PC-3 (cell line): ENCODE measurements around the gene ALOXE3. TPM values are rescaled to one million over a fixed set of nuclear protein-coding genes. Genes with fewer than 3 reads are reported as not detected.

ENCODE experiments used
- ATAC-seq: fragments of 200-7000 bp; cut with Tn5 transposase; 2 replicates; pipeline ENCODE4 v1.9.1; 2020; ENCODE audit warnings: mild to moderate bottlenecking, moderate library complexity
- BruUV-seq: library from RNA; stranded (reverse); fragments of 400-500 nt; replicated peaks from 2 replicates; lab custom pipeline; 2021; lab: Mats Ljungman, UMichigan
- CTCF ChIA-PET: fragments of 300-600 bp; sonication (Branson Sonifier 250); formaldehyde crosslinking; loops from one replicate; lab custom pipeline; 2022; ENCODE audit warnings: antibody characterized with exemption; lab: Charles Lee
- POLR2A ChIA-PET: fragments of 300-600 bp; sonication (Branson Sonifier 250); formaldehyde crosslinking; loops from one replicate; lab custom pipeline; 2022; ENCODE audit warnings: antibody characterized with exemption; ENCODE audit not compliant: unreplicated experiment; lab: Charles Lee
- DNase-seq: peaks from one replicate; pipeline ENCODE4 v3.0.0-alpha.2; 2015
- H2AFZ ChIP-seq: fragments of 300-600 bp; sonication (generic); 2 replicates; pipeline ENCODE4 v1.6.0; 2016; ENCODE audit warnings: antibody characterized with exemption, low read length
- H3F3A ChIP-seq: fragments of 300-600 bp; sonication (generic); one replicate; pipeline ENCODE4 v1.6.0; 2017; ENCODE audit warnings: antibody characterized with exemption, low read length, control low read depth, mild to moderate bottlenecking; ENCODE audit not compliant: unreplicated experiment
- H3K27ac ChIP-seq: fragments of 300-600 bp; sonication (generic); 2 replicates; pipeline ENCODE4 v1.5.1; 2016; ENCODE audit warnings: mild to moderate bottlenecking, low read length
- H3K27me3 ChIP-seq: fragments of 300-600 bp; sonication (generic); 2 replicates; pipeline ENCODE4 v1.6.1; 2016; ENCODE audit warnings: low read length, mixed read lengths
- H3K36me3 ChIP-seq: fragments of 300-600 bp; sonication (generic); 2 replicates; pipeline ENCODE4 v1.6.1; 2016; ENCODE audit warnings: low read depth, mixed run types, low read length, mixed read lengths
- H3K4me1 ChIP-seq: fragments of 300-600 bp; sonication (generic); 2 replicates; pipeline ENCODE4 v1.5.1; 2016; ENCODE audit warnings: low read length; ENCODE audit not compliant: insufficient read depth
- H3K4me2 ChIP-seq: fragments of 300-600 bp; sonication (generic); 2 replicates; pipeline ENCODE4 v1.6.0; 2016; ENCODE audit warnings: low read length
- H3K4me3 ChIP-seq: fragments of 300-600 bp; sonication (generic); 2 replicates; pipeline ENCODE4 v1.5.1; 2016; ENCODE audit warnings: mild to moderate bottlenecking, low read length, mixed read lengths
- H3K79me2 ChIP-seq: fragments of 300-600 bp; sonication (generic); 2 replicates; pipeline ENCODE4 v1.6.1; 2017; ENCODE audit warnings: low read length, mixed read lengths
- H3K9ac ChIP-seq: fragments of 300-600 bp; sonication (generic); 2 replicates; pipeline ENCODE4 v1.6.0; 2016; ENCODE audit warnings: mild to moderate bottlenecking, low read length
- H3K9me2 ChIP-seq: fragments of 300-600 bp; sonication (generic); replicated peaks from 2 replicates; pipeline ENCODE4 v1.6.1; 2016; ENCODE audit warnings: mixed run types, low read length, mixed read lengths
- H3K9me3 ChIP-seq: fragments of 300-600 bp; sonication (generic); 2 replicates; pipeline ENCODE4 v1.6.1; 2016; ENCODE audit warnings: low read length, mixed read lengths
- H4K20me1 ChIP-seq: fragments of 300-600 bp; sonication (generic); 2 replicates; pipeline ENCODE4 v1.6.1; 2016; ENCODE audit warnings: low read length, mixed read lengths
- EZH2 ChIP-seq: fragments of 300-600 bp; sonication (generic); IDR thresholded peaks from one replicate; pipeline ENCODE4 v1.6.1; 2017; ENCODE audit warnings: antibody characterized with exemption, mild to moderate bottlenecking, low read length; ENCODE audit not compliant: unreplicated experiment
- EZH2phosphoT487 ChIP-seq: fragments of 300-600 bp; sonication (generic); IDR thresholded peaks from 2 replicates; pipeline ENCODE4 v1.6.1; 2018; ENCODE audit warnings: mild to moderate bottlenecking, antibody characterized with exemption, low read length, borderline replicate concordance
- intact Hi-C: fragments of 100-400 bp; cut with micrococcal nuclease; formaldehyde crosslinking; loops from 2 replicates; pipeline ENCODE4 v1.9.0; 2023
- total RNA-seq: library from RNA; depleted of rRNA; stranded (reverse); fragments of >200 nt; gene quantifications from 2 replicates; pipeline ENCODE4 v1.2.3, GENCODE V29; 2014
- TF ChIP-seq, protein P1 (sequence below): fragments of 300-600 bp; sonication (generic); conservative IDR thresholded peaks from 2 replicates; pipeline ENCODE4 v1.5.1; 2017; ENCODE audit warnings: antibody characterized with exemption, low read depth, mild to moderate bottlenecking, low read length

The ALOXE3 gene
- total RNA-seq, 1 experiment from 2014 or later: 1.4 TPM

DNA sequence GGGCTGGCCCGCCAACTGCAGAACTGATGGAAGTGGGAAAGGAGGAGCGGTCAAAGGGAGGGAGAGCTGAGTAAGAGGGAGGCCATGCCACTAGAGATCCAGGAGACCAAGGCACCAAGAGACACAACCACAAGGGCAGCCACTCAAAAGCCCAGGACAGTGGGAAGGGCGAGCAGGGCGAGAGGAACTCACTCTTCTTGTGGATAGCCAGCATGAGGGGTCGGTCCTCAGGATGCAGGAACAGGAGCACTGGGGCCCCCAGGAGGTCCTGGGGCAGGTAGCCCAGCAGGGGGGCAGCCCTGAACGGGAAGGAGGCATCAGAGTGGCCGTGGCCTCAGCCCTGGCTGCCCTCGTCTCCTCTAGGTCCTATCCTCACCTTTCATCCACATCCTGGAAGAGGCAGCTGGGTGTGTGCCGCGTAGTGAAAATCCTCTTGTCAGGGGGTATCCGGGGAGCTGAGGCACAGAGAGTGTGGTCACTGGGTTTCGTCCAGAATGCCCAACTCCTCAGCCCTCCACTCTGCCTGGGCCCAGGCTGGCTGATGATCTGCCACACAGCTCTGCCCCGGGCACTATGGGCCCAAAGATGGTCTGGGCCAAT is 29.6 kb upstream of the ALOXE3 start:
- no peak overlapping the region for H3K4me3 ChIP-seq
- no peak overlapping the region for H3K27ac ChIP-seq
- peaks cover 4% of the 10 kb centered on the region; the same call in 1 of the 2 replicates for H3K36me3 ChIP-seq
- H2AFZ ChIP-seq: no peak overlapping the region
- no peaks in the 10 kb centered on the region for H3K9me3 ChIP-seq
- no peak for ATAC-seq
- POLR2A ChIA-PET: no interaction called here
- no TSS peak for BruUV-seq
- no peak for DNase-seq
- H4K20me1 ChIP-seq: peaks cover 8% of the 10 kb centered on the region; the same call in 1 of the 2 replicates
- no peaks in the 10 kb centered on the region for H3K27me3 ChIP-seq
- H3K4me1 ChIP-seq: peaks cover 10% of the 10 kb centered on the region
- intact Hi-C loops: no loop called here
- no peak overlapping the region for H3K9ac ChIP-seq
- no peaks in the 10 kb centered on the region for H3F3A ChIP-seq
- TF ChIP-seq EZH2 (no peak), EZH2phosphoT487 (no peak)
- TF ChIP-seq, protein P1, sequence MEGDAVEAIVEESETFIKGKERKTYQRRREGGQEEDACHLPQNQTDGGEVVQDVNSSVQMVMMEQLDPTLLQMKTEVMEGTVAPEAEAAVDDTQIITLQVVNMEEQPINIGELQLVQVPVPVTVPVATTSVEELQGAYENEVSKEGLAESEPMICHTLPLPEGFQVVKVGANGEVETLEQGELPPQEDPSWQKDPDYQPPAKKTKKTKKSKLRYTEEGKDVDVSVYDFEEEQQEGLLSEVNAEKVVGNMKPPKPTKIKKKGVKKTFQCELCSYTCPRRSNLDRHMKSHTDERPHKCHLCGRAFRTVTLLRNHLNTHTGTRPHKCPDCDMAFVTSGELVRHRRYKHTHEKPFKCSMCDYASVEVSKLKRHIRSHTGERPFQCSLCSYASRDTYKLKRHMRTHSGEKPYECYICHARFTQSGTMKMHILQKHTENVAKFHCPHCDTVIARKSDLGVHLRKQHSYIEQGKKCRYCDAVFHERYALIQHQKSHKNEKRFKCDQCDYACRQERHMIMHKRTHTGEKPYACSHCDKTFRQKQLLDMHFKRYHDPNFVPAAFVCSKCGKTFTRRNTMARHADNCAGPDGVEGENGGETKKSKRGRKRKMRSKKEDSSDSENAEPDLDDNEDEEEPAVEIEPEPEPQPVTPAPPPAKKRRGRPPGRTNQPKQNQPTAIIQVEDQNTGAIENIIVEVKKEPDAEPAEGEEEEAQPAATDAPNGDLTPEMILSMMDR: no peak
- H3K4me2 ChIP-seq: no peak overlapping the region
- peaks cover 9% of the 10 kb centered on the region for H3K79me2 ChIP-seq
- no peaks in the 10 kb centered on the region for H3K9me2 ChIP-seq
- CTCF ChIA-PET: no interaction called here

DNA sequence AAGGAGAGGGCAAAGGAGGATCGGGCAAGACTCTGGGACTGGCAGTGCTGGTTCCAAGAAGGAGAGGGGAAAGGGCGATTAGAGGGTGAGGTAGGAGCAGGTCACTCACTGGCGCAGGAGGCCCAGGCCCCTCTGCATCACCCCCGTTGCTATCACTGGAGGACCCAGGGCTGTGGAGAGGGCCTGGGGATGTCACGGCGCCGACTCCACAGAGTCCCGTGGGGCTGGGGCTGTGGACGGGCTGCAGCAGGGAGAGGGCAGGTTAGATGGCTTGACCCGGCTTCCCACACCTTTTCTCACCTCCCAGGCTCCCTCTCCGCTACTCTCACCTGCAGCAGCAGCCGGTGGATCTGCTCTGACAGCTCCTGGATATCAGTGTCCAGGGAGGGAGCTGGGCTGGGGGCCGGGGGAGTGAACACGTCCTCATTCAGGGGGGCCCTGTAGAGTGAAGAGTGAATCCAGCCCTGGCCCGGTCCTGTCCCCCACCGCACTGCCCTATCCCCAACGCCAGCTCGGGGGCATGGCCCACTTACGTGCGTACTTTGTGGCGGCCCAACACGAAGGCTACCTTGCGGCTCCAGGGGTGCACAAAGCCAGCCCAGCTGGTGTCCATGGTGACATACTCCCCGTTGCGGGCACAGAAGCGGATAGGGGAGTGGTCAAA is 29.0 kb upstream of the ALOXE3 start:
- ATAC-seq: no peak
- peaks cover 8% of the 10 kb centered on the region; the same call in 1 of the 2 replicates for H4K20me1 ChIP-seq
- no peak overlapping the region for H3K27ac ChIP-seq
- DNase-seq: no peak
- peaks cover 7% of the 10 kb centered on the region for H3K79me2 ChIP-seq
- TF ChIP-seq, protein P1: no peak
- TF ChIP-seq EZH2: no peak
- TF ChIP-seq EZH2phosphoT487: no peak
- H2AFZ ChIP-seq: no peak overlapping the region
- H3K4me1 ChIP-seq: peaks cover 5% of the 10 kb centered on the region
- no peaks in the 10 kb centered on the region for H3K9me3 ChIP-seq
- H3F3A ChIP-seq: no peaks in the 10 kb centered on the region
- H3K36me3 ChIP-seq: peaks cover 4% of the 10 kb centered on the region; the same call in 1 of the 2 replicates
- intact Hi-C loops: no loop called here
- H3K9ac ChIP-seq: no peak overlapping the region
- no peaks in the 10 kb centered on the region for H3K27me3 ChIP-seq
- ChIA-PET POLR2A (no interaction called here), CTCF (no interaction called here)
- no TSS peak for BruUV-seq
- no peak overlapping the region for H3K4me2 ChIP-seq
- no peak overlapping the region for H3K4me3 ChIP-seq
- no peaks in the 10 kb centered on the region for H3K9me2 ChIP-seq
